Hematopoietic multipotent progenitor cell treated with erythropoietin and hydrocortisone succinate and interleukin-3 and kit ligand, for 6 days (in vitro differentiated cells): Measurements from ENCODE around the gene GCLC.

Experiments
- DNase-seq: peaks from one replicate; pipeline ENCODE4 v3.0.0-alpha.2; 2015

GCLC gene

DNA sequence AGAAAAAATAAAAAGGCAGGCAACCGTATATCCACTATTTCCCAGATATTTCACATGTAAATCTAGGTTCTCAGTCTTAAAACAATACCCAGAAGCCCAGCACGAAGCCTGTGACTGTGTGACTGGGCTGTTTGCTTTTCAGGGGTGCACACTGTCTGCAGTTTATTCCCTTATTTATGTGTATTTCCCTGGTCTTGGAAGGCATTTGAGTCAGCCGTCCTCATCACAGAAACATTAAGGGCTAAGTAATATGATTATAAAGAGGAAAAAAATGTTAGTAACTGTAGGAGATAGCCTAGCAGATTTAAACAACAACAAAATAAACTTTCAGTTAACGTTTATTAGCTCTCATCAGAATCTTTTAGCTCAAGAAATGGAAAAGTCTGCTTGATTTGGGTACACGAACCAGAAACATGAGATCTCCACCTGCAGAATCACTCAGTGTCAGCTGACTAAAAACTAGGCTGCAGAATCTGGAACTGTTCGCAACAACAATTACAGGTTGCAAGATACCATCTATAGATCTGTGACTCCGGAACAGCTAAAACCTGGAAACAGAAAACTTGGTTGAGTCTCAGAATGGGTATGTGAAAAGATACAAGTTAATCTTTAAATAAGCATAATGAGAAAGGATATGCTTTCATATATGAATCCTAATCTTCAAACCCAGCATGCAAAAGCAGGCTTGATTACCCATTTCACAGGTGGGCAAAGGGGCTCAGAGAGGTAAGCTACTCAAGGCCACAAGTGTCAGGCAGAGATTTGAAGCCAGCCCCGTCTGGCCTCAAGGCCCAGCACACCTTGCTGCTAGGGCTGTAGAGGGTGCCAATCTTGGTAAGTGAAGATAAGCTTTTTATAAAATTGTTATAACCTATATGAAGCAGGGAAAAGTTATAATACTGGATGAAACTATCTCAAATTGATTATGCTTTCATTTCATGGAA lies 21.1 kb downstream of the GCLC start:
- no peak for DNase-seq

DNA sequence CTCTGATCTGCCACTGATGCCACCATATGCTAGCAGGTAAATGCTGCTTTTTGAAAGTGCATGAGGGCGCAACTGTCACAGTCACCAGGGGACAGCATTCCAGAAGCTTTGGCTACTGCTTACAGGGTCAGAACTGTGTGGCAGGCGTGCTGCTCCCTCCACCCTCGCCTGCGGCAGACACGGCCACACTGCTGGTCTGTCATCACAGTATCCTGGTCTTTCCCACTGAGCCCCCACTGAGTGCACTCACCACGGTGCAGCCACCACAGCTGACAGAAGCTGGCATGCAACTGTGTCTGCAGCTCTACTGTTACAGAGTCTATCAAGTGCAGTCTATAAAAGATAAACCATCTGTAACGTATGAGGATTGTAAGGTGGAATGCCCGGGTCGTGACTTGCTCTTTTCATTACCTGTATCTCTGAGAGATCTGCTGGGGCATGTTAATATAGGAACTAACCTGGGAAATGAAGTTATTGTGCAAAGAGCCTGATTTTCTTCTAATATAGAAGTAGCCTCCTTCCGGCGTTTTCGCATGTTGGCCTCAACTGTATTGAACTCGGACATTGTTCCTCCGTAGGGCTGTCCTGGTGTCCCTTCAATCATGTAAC lies 24.5 kb downstream of the GCLC start:
- DNase-seq: no peak

GRCh38 chr6:53518862-53519261 lies 26.0 kb downstream of the GCLC start:
- no peak for DNase-seq

DNA sequence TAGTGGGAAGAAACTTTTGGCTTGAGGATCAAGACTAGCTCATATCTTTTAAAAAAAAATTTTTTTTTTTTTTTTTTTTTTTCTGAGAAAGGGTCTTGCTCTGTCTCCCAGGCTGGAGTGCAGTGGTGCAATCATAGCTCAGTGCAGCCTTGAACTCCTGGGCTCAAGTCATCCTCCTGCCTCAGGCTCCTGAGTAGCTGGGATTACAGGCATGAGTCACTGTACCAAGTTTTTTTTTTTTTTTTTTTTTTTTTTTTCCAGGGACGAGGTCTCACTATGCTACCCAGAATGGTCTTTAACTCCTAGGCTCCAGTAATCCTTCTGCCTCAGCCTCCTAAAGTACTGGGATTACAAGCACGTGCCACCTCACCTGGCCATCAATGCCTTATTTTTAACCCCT lies 27.9 kb downstream of the GCLC start:
- no peak for DNase-seq

- DNase-seq: no peak
These were observed 30.2 kb downstream of the GCLC start for GRCh38 chr6:53514677-53515076.

DNA sequence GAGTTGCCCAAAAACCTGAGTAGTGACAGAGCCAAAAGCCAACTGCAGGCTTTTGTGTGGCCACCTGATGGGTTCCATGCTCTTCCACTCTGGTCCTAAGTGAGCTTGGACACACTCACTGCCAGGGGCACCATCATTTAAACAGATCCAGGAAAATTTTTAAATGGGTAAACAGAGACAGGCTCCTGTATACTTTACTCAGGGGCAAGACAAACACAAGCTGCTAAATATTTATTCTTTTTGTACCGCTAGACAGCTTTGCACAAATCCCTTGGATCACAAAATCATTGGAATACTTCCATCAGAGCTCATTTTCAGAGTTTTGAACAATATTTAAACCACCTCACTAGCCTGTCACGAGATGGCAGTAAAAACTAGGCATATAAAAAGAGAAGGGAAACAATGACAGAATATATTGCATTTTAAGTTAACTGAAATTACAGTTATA lies 31.4 kb downstream of the GCLC start:
- no peak for DNase-seq

- DNase-seq: no peak
These were observed 31.8 kb downstream of the GCLC start for GRCh38 chr6:53513056-53513455.

GRCh38 chr6:53512626-53513025 lies 32.3 kb downstream of the GCLC start:
- no peak for DNase-seq

GRCh38 chr6:53510746-53511145 lies 34.2 kb downstream of the GCLC start:
- DNase-seq: no peak

DNA sequence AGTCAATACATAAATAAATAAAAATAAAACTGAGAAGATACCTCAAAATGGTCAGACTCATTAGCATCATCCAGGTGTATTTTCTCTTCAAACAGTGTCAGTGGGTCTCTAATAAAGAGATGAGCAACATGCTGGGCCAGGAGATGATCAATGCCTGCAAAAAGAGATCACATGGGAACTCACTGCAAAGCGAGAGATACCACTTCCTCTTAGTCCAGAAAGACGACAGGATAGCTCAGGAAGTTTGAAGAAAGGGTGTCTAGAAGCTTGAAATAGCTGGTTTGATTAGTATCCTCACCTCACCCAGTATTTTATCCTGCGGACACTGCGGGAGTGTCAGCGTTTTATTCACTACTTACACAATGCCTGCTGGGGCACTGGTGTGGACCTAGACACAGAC lies 38.0 kb downstream of the GCLC start:
- no peak for DNase-seq

GRCh38 chr6:53504512-53504911 lies 40.4 kb downstream of the GCLC start:
- no peak for DNase-seq

DNA sequence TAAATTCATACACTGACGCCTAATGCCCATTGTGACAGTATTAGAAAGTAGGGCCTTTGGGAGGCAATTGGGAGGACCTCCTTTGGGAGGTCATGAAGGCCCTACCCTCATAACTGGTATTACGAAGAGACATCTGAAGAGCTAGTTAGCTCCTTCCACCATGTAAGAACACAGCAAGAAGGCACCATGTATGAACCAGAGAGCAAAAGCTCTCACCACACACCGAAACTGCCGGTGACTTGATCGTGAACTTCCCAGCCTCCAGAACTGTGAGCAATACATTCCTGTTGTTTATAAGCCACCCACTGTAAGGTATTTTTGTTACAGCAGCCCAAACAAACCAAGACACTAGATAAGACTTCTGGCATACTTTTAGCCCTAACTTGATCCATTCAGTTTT lies 41.8 kb downstream of the GCLC start:
- DNase-seq: no peak

DNA sequence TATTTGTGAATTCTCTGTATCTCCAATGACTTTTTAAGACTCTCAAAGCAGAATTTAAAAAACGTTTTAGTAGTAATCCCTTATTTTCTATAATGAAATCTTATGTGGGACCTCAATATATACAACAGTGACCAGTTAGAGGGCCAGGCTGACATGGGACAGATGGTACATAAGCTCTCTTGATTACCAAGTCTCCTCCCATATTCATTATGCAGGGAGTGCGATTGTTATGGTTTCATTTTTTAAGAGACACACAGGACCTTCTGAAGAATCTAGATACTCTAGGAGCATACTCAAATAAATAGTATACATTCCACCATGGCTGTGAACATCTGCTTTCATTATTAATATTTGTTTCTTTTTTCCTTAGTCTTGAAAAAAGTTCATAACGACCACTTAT lies 43.5 kb downstream of the GCLC start:
- no peak for DNase-seq

DNA sequence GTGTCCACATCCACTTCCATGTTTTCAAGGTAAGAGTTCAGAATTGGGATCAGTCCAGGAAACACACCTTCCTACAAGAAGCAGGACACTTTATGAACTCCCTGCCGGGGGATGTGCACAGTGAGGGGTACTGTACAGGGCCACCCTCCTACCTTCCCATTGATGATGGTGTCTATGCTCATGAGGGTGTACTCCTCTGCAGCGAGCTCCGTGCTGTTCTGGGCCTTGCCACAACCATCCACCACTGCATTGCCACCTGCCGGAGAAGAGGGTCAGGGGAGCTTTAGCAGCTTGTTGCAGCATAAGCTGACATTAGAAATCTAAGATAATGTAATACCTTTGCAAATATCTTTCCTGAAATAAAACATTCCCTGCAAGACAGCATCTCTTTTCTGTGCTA lies 44.8 kb downstream of the GCLC start:
- DNase-seq: no peak

- no peak for DNase-seq
These were observed 45.8 kb downstream of the GCLC start for GRCh38 chr6:53499094-53499493.

- no peak for DNase-seq
These were observed 46.3 kb downstream of the GCLC start for GRCh38 chr6:53498649-53499048.

- no peak for DNase-seq
These were observed 47.0 kb downstream of the GCLC start for GRCh38 chr6:53497905-53498304.

DNA sequence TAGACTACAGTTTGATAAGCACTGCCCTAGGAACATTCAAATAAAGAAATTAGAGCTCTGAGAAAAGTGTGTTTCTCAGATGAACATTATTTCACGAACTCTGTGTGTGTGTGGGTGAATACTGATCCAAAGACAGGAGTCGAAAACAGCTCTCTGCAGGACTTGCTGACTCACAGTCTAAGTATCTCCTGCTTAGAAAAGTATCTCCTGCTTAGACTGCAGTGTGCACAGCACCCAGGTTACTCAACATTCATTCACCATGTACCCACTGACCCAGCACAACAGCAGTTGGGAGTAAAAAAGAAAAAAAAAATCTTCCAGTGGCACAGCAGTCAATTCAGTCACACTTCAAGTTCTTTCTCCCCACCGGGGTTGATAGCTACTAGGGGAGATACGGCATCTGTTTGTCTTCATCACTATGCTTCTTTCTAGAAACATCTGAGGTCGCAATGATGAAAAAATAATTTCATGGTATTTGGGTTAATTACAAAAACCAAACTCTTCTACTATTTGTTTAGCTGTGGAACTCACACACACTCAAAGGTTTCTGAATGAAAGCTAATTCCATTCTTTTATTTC lies 48.0 kb downstream of the GCLC start:
- DNase-seq: no peak

DNA sequence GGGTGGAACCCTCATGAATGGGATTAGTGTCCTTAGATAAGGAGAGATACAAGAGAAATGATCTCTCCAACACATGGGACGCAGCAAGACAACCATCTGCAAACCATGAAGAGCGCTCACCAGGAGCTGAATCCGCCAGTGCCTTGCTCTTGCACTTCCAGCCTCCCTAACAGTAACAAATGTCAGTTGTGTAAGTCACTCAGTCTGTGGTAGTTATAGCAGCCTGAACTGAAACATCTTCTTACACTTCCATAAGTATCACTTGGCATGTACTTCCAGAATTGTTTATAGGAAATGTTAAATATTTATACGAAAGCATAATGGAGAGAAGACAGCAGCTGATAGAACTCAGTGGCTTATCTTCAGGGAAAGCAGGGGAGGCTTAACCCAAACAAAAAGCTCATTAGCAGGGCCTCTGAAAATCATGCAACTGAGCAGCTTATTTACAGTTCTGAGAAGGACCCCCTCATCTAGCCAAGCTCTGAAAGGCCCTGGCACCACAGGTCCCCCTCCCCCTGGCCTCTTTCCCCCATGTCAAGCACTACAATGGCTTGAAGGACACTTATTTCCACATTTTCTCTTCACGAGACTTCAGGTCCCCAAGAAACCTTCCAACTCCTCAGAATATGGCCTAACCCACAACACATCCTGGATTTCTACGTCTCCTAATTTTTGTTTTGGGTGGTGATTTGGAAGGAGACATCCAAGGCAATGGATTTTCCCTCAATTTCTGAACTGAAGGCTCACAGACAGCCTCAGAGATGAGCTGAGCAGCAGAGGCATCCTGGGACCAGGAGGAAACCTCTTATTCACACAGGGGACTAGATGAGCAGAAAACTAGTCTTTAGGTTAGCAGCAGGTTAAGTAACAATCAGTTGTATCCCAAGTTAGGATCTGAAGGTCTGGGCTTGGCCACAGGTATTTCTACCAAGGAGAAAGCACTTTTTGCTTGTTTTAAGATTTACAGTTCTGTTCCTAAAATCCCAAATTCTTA lies 49.1 kb downstream of the GCLC start:
- no peak for DNase-seq

- DNase-seq: no peak
These were observed 50.8 kb downstream of the GCLC start for GRCh38 chr6:53494076-53494475.

- no peak for DNase-seq
These were observed 51.3 kb downstream of the GCLC start for GRCh38 chr6:53493635-53494025.

GRCh38 chr6:53492860-53493634 lies 51.9 kb downstream of the GCLC start:
- peak; percentile 87 for DNase-seq
